Osteoblast (primary cell): ENCODE measurements around the gene NFATC1. TPM values are rescaled to one million over a fixed set of nuclear protein-coding genes. Genes with fewer than 3 reads are reported as not detected.

Source experiments
- DNase-seq: peaks from one replicate; pipeline ENCODE4 v3.0.0; 2011; ENCODE audit warnings: low spot score, mixed read lengths; ENCODE audit not compliant: insufficient read length; ENCODE audit errors: missing footprints
- H2AFZ ChIP-seq: 2 replicates; pipeline ENCODE4 v1.6.0; 2011; ENCODE audit warnings: mild to moderate bottlenecking, low read length
- H3K27ac ChIP-seq: 2 replicates; pipeline ENCODE4 v1.5.1; 2011; ENCODE audit warnings: mild to moderate bottlenecking, low read depth, low read length, moderate library complexity
- H3K27me3 ChIP-seq: 2 replicates; pipeline ENCODE4 v1.6.0; 2012; ENCODE audit warnings: mild to moderate bottlenecking, control low read depth, inconsistent platforms, low read length, moderate library complexity; ENCODE audit not compliant: insufficient read depth
- H3K36me3 ChIP-seq: 2 replicates; pipeline ENCODE4 v1.5.1; 2011; ENCODE audit warnings: mild to moderate bottlenecking, low read length, control low read depth, moderate library complexity; ENCODE audit not compliant: insufficient read depth
- H3K4me1 ChIP-seq: 2 replicates; pipeline ENCODE4 v1.5.1; 2011; ENCODE audit warnings: mild to moderate bottlenecking, low read length, control low read depth, moderate library complexity; ENCODE audit not compliant: insufficient read depth
- H3K4me2 ChIP-seq: 2 replicates; pipeline ENCODE4 v1.6.0; 2011; ENCODE audit warnings: mild to moderate bottlenecking, low read length; ENCODE audit not compliant: insufficient read depth
- H3K4me3 ChIP-seq: fragments of 200-600 bp; sonication (generic); 3 replicates; pipeline ENCODE4 v1.5.1; 2012; ENCODE audit warnings: mild to moderate bottlenecking, low read length, inconsistent platforms; ENCODE audit not compliant: insufficient read depth
- H3K79me2 ChIP-seq: 2 replicates; pipeline ENCODE4 v1.6.0; 2012; ENCODE audit warnings: mild to moderate bottlenecking, low read length, control low read depth, inconsistent platforms; ENCODE audit not compliant: insufficient read depth
- H3K9me3 ChIP-seq: 2 replicates; pipeline ENCODE4 v1.5.1; 2011; ENCODE audit warnings: low read depth, low read length, control low read depth
- H4K20me1 ChIP-seq: 2 replicates; pipeline ENCODE4 v1.6.0; 2012; ENCODE audit warnings: mild to moderate bottlenecking, low read length, control low read depth; ENCODE audit not compliant: insufficient read depth
- total RNA-seq: library from RNA; depleted of rRNA; stranded (reverse); fragments of >200 nt; gene quantifications from 2 replicates; pipeline ENCODE4 v1.2.3, GENCODE V29; 2012
- TF ChIP-seq, protein P1 (sequence below): IDR thresholded peaks from 2 replicates; pipeline ENCODE4 v1.5.1; 2011; ENCODE audit warnings: mild to moderate bottlenecking, low read depth, low read length, moderate library complexity; ENCODE audit errors: extremely low read depth

The NFATC1 gene
- total RNA-seq, 1 donor = 6.2 TPM

DNA sequence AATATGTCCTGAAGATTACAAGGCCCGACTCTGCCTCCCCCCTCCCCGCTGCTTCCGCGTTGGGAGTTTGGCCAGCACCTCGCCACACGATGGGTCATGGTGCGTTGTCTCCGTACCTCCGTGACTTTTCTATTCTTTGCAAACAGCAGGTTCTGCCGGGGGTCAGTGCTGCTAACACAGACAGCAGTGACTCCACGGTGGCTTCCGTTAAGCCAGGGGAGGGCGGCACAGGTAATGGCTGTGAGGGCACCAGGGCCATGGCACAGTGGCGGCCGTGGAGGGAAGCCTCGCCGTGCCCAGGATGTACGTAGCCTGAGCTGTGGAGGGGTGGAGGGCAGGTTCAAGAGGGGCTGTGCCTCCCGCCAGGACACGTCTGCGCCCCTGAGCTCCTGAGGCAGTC, 115.5 kb downstream of the NFATC1 start:
- Histone ChIP-seq H3K79me2 (no peaks in the 10 kb centered on the region), H3K4me1 (peaks cover 19% of the 10 kb centered on the region), H4K20me1 (no peaks in the 10 kb centered on the region), H3K36me3 (no peaks in the 10 kb centered on the region), H3K27me3 (no peaks in the 10 kb centered on the region), H3K4me3 (no peak overlapping the region), H3K27ac (no peak overlapping the region), H3K9me3 (no peaks in the 10 kb centered on the region), H3K4me2 (no peak overlapping the region), H2AFZ (no peak overlapping the region)
- TF ChIP-seq, protein P1, sequence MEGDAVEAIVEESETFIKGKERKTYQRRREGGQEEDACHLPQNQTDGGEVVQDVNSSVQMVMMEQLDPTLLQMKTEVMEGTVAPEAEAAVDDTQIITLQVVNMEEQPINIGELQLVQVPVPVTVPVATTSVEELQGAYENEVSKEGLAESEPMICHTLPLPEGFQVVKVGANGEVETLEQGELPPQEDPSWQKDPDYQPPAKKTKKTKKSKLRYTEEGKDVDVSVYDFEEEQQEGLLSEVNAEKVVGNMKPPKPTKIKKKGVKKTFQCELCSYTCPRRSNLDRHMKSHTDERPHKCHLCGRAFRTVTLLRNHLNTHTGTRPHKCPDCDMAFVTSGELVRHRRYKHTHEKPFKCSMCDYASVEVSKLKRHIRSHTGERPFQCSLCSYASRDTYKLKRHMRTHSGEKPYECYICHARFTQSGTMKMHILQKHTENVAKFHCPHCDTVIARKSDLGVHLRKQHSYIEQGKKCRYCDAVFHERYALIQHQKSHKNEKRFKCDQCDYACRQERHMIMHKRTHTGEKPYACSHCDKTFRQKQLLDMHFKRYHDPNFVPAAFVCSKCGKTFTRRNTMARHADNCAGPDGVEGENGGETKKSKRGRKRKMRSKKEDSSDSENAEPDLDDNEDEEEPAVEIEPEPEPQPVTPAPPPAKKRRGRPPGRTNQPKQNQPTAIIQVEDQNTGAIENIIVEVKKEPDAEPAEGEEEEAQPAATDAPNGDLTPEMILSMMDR = no peak
- DNase-seq = no peak

DNA sequence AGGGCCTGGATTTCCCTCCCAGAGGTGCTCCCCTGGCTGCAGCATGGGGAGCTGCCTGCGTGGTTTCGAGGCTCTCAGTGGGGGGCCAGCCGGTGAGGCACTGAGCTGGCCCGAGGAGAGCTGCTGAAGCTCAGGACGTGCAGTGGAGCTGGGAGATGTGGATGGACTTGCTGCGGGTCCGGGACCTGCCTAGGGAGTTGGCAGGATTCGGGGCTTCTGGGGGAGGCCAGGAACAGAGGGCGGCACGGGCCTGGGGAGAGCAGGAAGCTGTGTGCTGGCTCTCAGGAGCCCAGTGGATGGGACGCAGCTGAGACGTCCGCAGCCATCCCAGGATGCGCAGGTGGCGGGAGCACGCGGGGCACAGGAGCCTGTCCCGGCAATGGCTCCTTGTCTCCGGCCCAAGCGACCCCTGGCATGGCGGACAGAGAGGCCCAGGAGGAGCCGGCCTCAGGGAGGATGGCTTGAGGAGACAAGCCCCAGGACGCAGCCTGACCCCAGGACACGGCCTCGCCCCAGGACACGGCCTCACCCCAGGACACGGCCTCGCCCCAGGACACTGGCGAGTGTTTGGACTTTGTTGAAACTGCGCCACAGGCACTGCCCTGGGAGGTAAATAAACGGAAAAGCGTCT, 116.1 kb downstream of the NFATC1 start:
- TF ChIP-seq, protein P1 = no peak
- DNase-seq = peak; percentile 72
- Histone ChIP-seq H4K20me1 (no peaks in the 10 kb centered on the region), H3K4me1 (peaks cover 14% of the 10 kb centered on the region), H3K4me2 (no peak overlapping the region), H3K27me3 (no peaks in the 10 kb centered on the region), H3K9me3 (no peaks in the 10 kb centered on the region), H3K79me2 (no peaks in the 10 kb centered on the region), H2AFZ (no peak overlapping the region), H3K36me3 (no peaks in the 10 kb centered on the region), H3K4me3 (no peak overlapping the region), H3K27ac (no peak overlapping the region)

DNA sequence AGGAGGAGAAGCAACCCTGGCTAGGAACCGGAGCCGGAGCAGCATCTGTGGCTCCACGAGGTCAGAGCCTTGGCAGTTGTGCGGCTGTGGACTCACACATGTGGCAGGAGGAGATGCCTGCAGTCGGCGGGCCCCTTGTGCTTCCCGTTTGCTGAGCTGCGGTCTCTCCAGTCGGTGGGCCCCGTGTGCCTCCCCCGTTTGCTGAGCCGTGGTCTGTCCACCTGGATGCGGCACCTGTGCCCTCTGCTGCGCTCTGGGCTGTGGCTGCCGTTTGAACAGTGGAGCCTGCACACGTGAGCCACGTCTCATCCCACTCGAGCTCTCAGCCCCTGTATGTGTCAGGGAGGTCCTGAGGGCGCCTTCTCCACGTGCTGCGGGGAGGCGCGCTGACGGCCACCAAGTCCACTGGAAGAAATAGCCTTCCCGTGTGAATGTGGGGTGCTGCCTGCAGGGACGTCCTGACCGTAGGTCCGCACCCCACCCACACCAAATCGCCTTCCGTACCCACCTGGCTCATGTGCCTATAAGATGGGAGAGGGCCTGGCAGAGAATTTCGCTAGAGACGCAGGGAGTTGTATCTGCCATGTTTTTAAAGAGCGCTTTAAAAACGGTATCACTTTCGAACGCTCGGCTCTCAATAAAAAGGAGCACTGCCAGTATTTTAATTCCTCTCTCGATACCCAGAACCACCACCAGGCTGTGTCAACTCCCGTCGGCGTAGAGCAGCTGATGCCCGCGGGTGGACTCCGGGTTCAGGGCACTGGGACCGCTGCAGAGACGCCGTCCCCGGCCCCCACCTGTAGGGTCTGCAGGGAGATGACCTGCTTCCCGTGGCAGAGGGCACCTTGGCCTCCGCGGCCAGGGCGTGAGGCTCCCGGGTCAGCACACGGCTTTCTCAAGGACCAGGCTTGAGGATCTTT, 117.0 kb downstream of the NFATC1 start:
- H3K9me3 ChIP-seq = no peaks in the 10 kb centered on the region
- H2AFZ ChIP-seq = no peak overlapping the region
- TF ChIP-seq, protein P1 = no peak
- H3K27me3 ChIP-seq = no peaks in the 10 kb centered on the region
- no peak overlapping the region for H3K27ac ChIP-seq
- no peak overlapping the region for H3K4me3 ChIP-seq
- peaks cover 4% of the 10 kb centered on the region for H3K4me1 ChIP-seq
- no peaks in the 10 kb centered on the region for H4K20me1 ChIP-seq
- no peaks in the 10 kb centered on the region for H3K79me2 ChIP-seq
- H3K4me2 ChIP-seq = no peak overlapping the region
- peak; percentile 56 for DNase-seq
- no peaks in the 10 kb centered on the region for H3K36me3 ChIP-seq
